GM12891 (cell line): ENCODE measurements around the gene MEX3B.

ENCODE experiments used
- POLR2A ChIP-seq: IDR thresholded peaks from 2 replicates; pipeline ENCODE4 v1.6.1; 2011; ENCODE audit warnings: low read depth, low read length, control low read depth
- POLR2AphosphoS5 ChIP-seq: IDR thresholded peaks from 2 replicates; pipeline ENCODE4 v1.6.1; 2011; ENCODE audit warnings: low read depth, low read length, control low read depth
- POU2F2 ChIP-seq: IDR thresholded peaks from 2 replicates; pipeline ENCODE4 v1.6.1; 2011; ENCODE audit warnings: low read depth, mild to moderate bottlenecking, control low read depth, low read length, moderate library complexity
- TAF1 ChIP-seq: IDR thresholded peaks from 2 replicates; pipeline ENCODE4 v1.6.1; 2011; ENCODE audit warnings: low read depth, low read length, control low read depth

DNA sequence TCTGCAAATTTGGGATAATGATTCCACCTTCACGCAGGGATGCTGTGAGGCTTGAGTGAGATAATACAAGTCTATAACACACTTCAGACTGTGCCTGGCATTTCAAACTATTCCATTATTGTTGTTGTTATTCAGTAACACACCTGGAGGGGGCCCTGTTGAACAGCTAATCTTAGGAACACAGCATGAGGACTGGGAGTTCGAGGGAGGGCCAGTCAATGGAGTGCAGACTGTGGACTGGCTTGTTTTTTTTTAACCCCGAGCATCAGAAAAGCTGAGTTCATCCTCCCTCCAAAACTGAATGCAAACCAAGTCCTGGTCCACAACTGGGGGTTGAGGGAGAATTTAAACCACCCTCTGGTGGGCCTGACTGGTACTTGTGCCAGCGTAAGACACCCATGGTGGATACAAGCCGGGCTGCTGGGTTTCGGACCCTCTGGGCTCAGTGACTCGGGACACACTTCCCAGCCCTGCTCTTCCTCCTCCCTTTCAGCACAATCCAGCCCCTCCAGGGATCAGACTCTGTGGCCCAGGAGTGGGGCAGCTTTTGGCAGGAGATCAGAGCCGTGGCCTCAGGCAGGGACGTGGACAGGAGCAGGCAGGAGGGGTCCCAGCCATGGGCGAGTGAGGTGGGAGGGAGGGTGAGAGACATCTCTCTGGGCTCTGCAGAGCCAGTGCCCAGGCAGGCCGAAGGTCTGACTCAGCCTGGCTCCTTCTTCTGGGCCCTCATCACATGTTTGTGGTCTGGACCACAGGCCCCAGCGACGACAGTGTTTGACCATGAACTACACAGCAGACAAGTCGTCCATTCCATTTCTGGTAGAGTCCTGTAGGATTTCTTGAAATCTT is 36.3 kb upstream of the MEX3B start:
- TF ChIP-seq TAF1 = no peak
- no peak for TF ChIP-seq POLR2AphosphoS5
- no peak for TF ChIP-seq POLR2A
- no peak for TF ChIP-seq POU2F2
